Measurements from ENCODE around the gene GAS5. TPM values are rescaled to one million over a fixed set of nuclear protein-coding genes. Genes with fewer than 3 reads are reported as not detected.

The GAS5 gene
- total RNA-seq, 2 experiments from 2014 or later: 901 to 1,026 TPM

DNA sequence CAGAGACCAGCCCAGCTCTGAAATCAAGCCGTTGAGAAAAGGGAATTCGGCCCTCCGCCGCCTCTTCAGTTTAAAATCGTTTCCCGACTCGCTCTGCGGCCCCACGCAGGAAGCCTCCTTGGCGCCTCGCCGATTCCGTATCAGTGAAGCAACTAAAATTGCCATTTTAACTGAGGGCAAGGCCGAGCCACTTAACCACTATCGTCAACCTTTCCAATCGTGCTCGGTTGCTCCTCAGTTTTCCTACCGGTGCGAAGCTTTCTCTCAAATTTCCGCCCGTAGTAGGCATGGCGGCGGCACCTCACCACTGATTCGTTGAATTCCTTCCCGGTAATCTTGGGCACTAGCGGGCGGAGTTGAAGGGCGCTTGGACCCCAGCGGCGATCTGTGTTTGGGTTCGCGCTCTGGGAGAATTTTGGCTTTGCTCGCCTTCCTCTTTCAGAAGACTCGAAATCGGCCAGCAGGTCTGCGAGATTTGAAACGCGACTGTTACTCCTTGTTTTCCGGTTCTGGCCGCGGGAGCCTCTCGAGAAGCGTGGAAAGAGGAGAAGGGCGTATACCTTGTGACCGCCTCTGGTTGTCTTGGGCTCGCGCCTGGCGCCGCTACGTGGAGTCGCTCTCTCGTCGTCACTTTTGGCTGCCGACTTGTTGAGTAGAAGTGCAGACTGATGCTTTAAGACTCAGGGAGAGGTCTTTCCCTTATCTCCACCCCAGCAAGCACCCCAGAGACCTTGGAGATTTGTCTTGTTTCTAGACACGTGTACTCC lies 43.3 kb downstream of the GAS5 start, which contains the start of the genes CENPL and DARS2:
Gene CENPL (minus strand): TSS at position 569 of the 767 bp plus-strand sequence. CDS start 13,584 bp downstream, outside the sequence.
Gene DARS2 (plus strand): TSS at position 359 of the 767 bp plus-strand sequence. CDS start 557 bp downstream, outside the sequence.
- peak within 1 kb of the TSS; percentile 93 for H3K27ac ChIP-seq (ENCODE audit: low read depth, low read length, poor library complexity, severe bottlenecking)
- H3K36me3 ChIP-seq (ENCODE audit: insufficient read depth, low read length): peaks cover 53% of the 10 kb centered on the region
- no peaks in the 10 kb centered on the region for H3K9me2 ChIP-seq (ENCODE audit: insufficient read depth, low read length)
- H3K79me2 ChIP-seq (ENCODE audit: insufficient read depth, low read depth, low read length): peaks cover 83% of the 10 kb centered on the region
- peak within 1 kb of the TSS; percentile 74 for H2AFZ ChIP-seq (ENCODE audit: low read length)
- ChIA-PET CTCF (ENCODE audit: unreplicated experiment) (interaction anchor here (0.5 kb wide), 1 partner anchor 77 kb away, joined by 3 read pairs; no protein-coding TSS in a partner anchor), POLR2A (interaction anchor here (0.6 to 2.1 kb wide), 13 partner anchors 9 to 408 kb away, joined by 3 to 11 read pairs (median 4); partner anchors contain the start of genes GAS5 and ZBTB37)
- TF ChIP-seq, protein P1, sequence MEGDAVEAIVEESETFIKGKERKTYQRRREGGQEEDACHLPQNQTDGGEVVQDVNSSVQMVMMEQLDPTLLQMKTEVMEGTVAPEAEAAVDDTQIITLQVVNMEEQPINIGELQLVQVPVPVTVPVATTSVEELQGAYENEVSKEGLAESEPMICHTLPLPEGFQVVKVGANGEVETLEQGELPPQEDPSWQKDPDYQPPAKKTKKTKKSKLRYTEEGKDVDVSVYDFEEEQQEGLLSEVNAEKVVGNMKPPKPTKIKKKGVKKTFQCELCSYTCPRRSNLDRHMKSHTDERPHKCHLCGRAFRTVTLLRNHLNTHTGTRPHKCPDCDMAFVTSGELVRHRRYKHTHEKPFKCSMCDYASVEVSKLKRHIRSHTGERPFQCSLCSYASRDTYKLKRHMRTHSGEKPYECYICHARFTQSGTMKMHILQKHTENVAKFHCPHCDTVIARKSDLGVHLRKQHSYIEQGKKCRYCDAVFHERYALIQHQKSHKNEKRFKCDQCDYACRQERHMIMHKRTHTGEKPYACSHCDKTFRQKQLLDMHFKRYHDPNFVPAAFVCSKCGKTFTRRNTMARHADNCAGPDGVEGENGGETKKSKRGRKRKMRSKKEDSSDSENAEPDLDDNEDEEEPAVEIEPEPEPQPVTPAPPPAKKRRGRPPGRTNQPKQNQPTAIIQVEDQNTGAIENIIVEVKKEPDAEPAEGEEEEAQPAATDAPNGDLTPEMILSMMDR (conservative IDR thresholded peaks at IDR 0.05; ENCODE audit: low read length): no peak
- TF ChIP-seq EZH2phosphoT487 (IDR thresholded peaks at IDR 0.05; ENCODE audit: borderline replicate concordance, low read depth, low read length): no peak
- H3K4me2 ChIP-seq (ENCODE audit: low read length): peak within 1 kb of the TSS; percentile 87
- H3K4me1 ChIP-seq (ENCODE audit: insufficient read depth, low read length, poor library complexity, severe bottlenecking): peaks cover 56% of the 10 kb centered on the region
- DNase-seq (ENCODE audit: low spot score): peak; percentile 98
- peak within 1 kb of the TSS; percentile 97 for H3K4me3 ChIP-seq (ENCODE audit: low read depth, low read length, poor library complexity, severe bottlenecking)
- peaks cover 8% of the 10 kb centered on the region; the same call in 1 of the 2 replicates for H4K20me1 ChIP-seq (ENCODE audit: insufficient read depth, low read length)
- H3K9me3 ChIP-seq (ENCODE audit: low read length): no peaks in the 10 kb centered on the region
- BruUV-seq (replicated peaks): TSS peak; percentile 93
- intact Hi-C loops (cut with micrococcal nuclease; ENCODE audit: unreplicated experiment): loop anchor here (1.0 to 10.0 kb wide), 7 partner anchors 44 to 1080 kb away; partner anchors contain the start of genes KLHL20 and ZBTB37

DNA sequence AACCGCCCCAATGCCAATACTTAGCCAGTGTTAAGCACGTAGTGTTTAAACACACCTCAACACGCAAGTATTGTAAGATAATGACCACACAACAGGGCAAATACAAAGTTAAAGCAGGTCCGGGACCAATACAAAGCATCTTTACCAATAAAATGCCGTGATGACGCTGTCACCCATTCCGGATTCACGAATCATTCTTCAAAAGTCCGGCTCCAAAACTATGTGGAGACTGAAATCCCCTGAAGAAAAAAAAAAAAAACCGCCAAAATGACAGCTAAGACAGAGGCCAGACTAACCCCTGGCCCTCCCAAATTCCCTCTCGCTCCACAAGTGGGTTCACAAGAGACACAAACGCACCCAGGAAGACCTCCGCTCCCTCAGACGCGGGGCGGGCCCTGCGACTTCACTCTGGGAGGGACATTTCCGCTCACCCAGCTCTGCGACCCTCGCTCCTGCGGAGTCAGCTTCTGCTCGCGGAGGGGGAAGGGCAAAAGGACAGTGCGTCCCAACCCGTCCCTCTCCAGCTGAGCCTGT lies 43.9 kb downstream of the GAS5 start:
- ChIA-PET POLR2A (interaction anchor here (0.6 to 2.1 kb wide), 11 partner anchors 9 to 408 kb away, joined by 3 to 11 read pairs (median 4); partner anchors contain the start of genes GAS5 and ZBTB37), CTCF (ENCODE audit: unreplicated experiment) (no interaction called here)
- Histone ChIP-seq H3K27ac (ENCODE audit: low read depth, low read length, poor library complexity, severe bottlenecking) (peak overlapping the region; percentile 93), H3K79me2 (ENCODE audit: insufficient read depth, low read depth, low read length) (peaks cover 89% of the 10 kb centered on the region), H3K36me3 (ENCODE audit: insufficient read depth, low read length) (peaks cover 53% of the 10 kb centered on the region), H3K9me3 (ENCODE audit: low read length) (no peaks in the 10 kb centered on the region), H3K4me3 (ENCODE audit: low read depth, low read length, poor library complexity, severe bottlenecking) (peak overlapping the region; percentile 97), H4K20me1 (ENCODE audit: insufficient read depth, low read length) (peaks cover 8% of the 10 kb centered on the region; the same call in 1 of the 2 replicates), H2AFZ (ENCODE audit: low read length) (peak overlapping the region; percentile 66), H3K4me2 (ENCODE audit: low read length) (peak overlapping the region; percentile 87), H3K4me1 (ENCODE audit: insufficient read depth, low read length, poor library complexity, severe bottlenecking) (peaks cover 56% of the 10 kb centered on the region), H3K9me2 (ENCODE audit: insufficient read depth, low read length) (no peaks in the 10 kb centered on the region)
- intact Hi-C loops (cut with micrococcal nuclease; ENCODE audit: unreplicated experiment): loop anchor here (1.0 to 10.0 kb wide), 5 partner anchors 44 to 1079 kb away; partner anchors contain the start of genes KLHL20 and ZBTB37
- TSS peak; percentile 79 for BruUV-seq (replicated peaks)
- no peak for DNase-seq (ENCODE audit: low spot score)
- TF ChIP-seq EZH2phosphoT487 (IDR thresholded peaks at IDR 0.05; ENCODE audit: borderline replicate concordance, low read depth, low read length): no peak
- TF ChIP-seq, protein P1 (conservative IDR thresholded peaks at IDR 0.05; ENCODE audit: low read length): no peak
